Endothelial cell of umbilical vein (primary cell): ENCODE data around the gene PCDH19. TPM values are rescaled to one million over a fixed set of nuclear protein-coding genes. Genes with fewer than 3 reads are reported as not detected.

Experiments used
- BruUV-seq: library from RNA; stranded (reverse); fragments of 400-500 nt; replicated peaks from 2 replicates; lab custom pipeline; 2021; lab: Mats Ljungman, UMichigan
- CTCF ChIA-PET: fragments of 300-600, 350-600 bp; sonication (Branson Sonifier 250); formaldehyde crosslinking; loops from one replicate; lab custom pipeline; 2021; ENCODE audit warnings: antibody characterized with exemption, inconsistent platforms; lab: Charles Lee
- POLR2A ChIA-PET: fragments of 300-600, 350-600 bp; sonication (Branson Sonifier 250); formaldehyde crosslinking; loops from one replicate; lab custom pipeline; 2021; ENCODE audit warnings: antibody characterized with exemption, inconsistent platforms; lab: Charles Lee
- DNase-seq: peaks from one replicate; pipeline ENCODE4 v3.0.0-alpha.2; 2011; ENCODE audit warnings: low read depth, low spot score
- FAIRE-seq: peaks from 2 replicates; lab custom pipeline; 2011; peaks lifted over from hg19 to GRCh38; lab: Jason Lieb, UNC
- H2AFZ ChIP-seq: 2 replicates; pipeline ENCODE4 v1.6.0; 2012; ENCODE audit warnings: low read depth, low read length, control low read depth, inconsistent platforms
- H3K27ac ChIP-seq: 2 replicates; pipeline ENCODE4 v1.5.1; 2011; ENCODE audit warnings: low read depth, mild to moderate bottlenecking, control low read depth, low read length, moderate library complexity; ENCODE audit not compliant: insufficient read depth
- H3K27me3 ChIP-seq, 2 experiments: 2 replicates each; pipeline versions ENCODE4 v1.6.0 to v1.6.1; 2011; ENCODE audit warnings: low read length in 2 of 2, mixed read lengths in 1 of 2; ENCODE audit not compliant: control insufficient read depth in 2 of 2, insufficient read depth in 2 of 2
- H3K36me3 ChIP-seq, 2 experiments: 2 replicates in 1 of 2; 3 replicates in 1 of 2; pipeline ENCODE4 v1.5.1; 2011; ENCODE audit warnings: low read length in 2 of 2, mild to moderate bottlenecking in 1 of 2, moderate library complexity in 1 of 2; ENCODE audit not compliant: control insufficient read depth in 2 of 2, insufficient read depth in 2 of 2; ENCODE audit errors: extremely low read depth in 1 of 2
- H3K4me1 ChIP-seq: 3 replicates; pipeline ENCODE4 v1.5.1; 2011; ENCODE audit warnings: mild to moderate bottlenecking, low read length; ENCODE audit not compliant: control insufficient read depth, insufficient read depth; ENCODE audit errors: extremely low read depth
- H3K4me2 ChIP-seq: 2 replicates; pipeline ENCODE4 v1.6.1; 2011; ENCODE audit warnings: low read length, control low read depth, mixed read lengths; ENCODE audit not compliant: insufficient read depth
- H3K4me3 ChIP-seq, 3 experiments: fragments of 200-600 bp in 1 of 3; sonication (generic), shearing (Covaris generic) in 1 of 3; replicated peaks in 1 of 3; 2 replicates each; pipeline ENCODE4 v1.5.1; 2011 to 2016; ENCODE audit warnings: control low read depth in 3 of 3, low read length in 3 of 3, mild to moderate bottlenecking in 2 of 3, inconsistent platforms in 1 of 3, low read depth in 1 of 3, moderate library complexity in 1 of 3; ENCODE audit not compliant: insufficient read depth in 1 of 3
- H3K79me2 ChIP-seq: 2 replicates; pipeline ENCODE4 v1.6.0; 2012; ENCODE audit warnings: low read length, inconsistent platforms; ENCODE audit not compliant: control insufficient read depth, insufficient read depth
- H3K9ac ChIP-seq: replicated peaks from 2 replicates; pipeline ENCODE3; 2011; ENCODE audit warnings: low read length, control low read depth; ENCODE audit not compliant: insufficient read depth; ENCODE audit errors: extremely low read depth
- H3K9me1 ChIP-seq: replicated peaks from 3 replicates; pipeline ENCODE4 v1.6.0; 2011; ENCODE audit warnings: mild to moderate bottlenecking, low read length; ENCODE audit not compliant: control insufficient read depth, insufficient read depth; ENCODE audit errors: extremely low read depth
- H3K9me3 ChIP-seq: replicated peaks from 2 replicates; pipeline ENCODE4 v1.5.1; 2012; ENCODE audit warnings: low read length, inconsistent platforms; ENCODE audit not compliant: control insufficient read depth, insufficient read depth
- H4K20me1 ChIP-seq: replicated peaks from 2 replicates; pipeline ENCODE3; 2011; ENCODE audit warnings: mild to moderate bottlenecking, low read length; ENCODE audit not compliant: control insufficient read depth, insufficient read depth; ENCODE audit errors: extremely low read depth
- EZH2 ChIP-seq: IDR thresholded peaks from 2 replicates; pipeline ENCODE4 v1.6.1; 2012; ENCODE audit warnings: borderline replicate concordance, low read depth, mild to moderate bottlenecking, moderate library complexity, low read length, inconsistent platforms; ENCODE audit not compliant: severe bottlenecking
- FOS ChIP-seq: IDR thresholded peaks from 2 replicates; pipeline ENCODE4 v1.6.1; 2011; ENCODE audit warnings: mild to moderate bottlenecking, low read length, moderate library complexity, borderline replicate concordance; ENCODE audit not compliant: insufficient read depth
- GATA2 ChIP-seq: IDR thresholded peaks from 2 replicates; pipeline ENCODE4 v1.7.0; 2011; ENCODE audit warnings: low read depth, mild to moderate bottlenecking, moderate library complexity, mixed read lengths, low read length; ENCODE audit not compliant: insufficient read length, insufficient read depth
- JUN ChIP-seq: IDR thresholded peaks from 2 replicates; pipeline ENCODE4 v1.6.1; 2011; ENCODE audit warnings: borderline replicate concordance, low read depth; ENCODE audit not compliant: insufficient read length, insufficient read depth
- MYC ChIP-seq: IDR thresholded peaks from one replicate; pipeline ENCODE4 v1.6.1; 2011; ENCODE audit warnings: mild to moderate bottlenecking, low read depth, low read length
- POLR2A ChIP-seq: IDR thresholded peaks from 2 replicates; pipeline ENCODE4 v1.6.1; 2012; ENCODE audit warnings: low read depth, mild to moderate bottlenecking, control low read depth, low read length
- POLR2AphosphoS5 ChIP-seq: IDR thresholded peaks from 2 replicates; pipeline ENCODE4 v1.6.1; 2012; ENCODE audit warnings: low read depth, mild to moderate bottlenecking, control low read depth, low read length, moderate library complexity; ENCODE audit not compliant: insufficient read depth
- dilution Hi-C: fragments of 300-500 bp; cut with MboI; formaldehyde crosslinking; loops from one replicate; pipeline ENCODE4 v1.15.0; 2019; ENCODE audit warnings: low sequenced_read_pairs; ENCODE audit not compliant: extremely low pct_ligation_motif_present
- intact Hi-C: fragments of 100-400 bp; cut with micrococcal nuclease; formaldehyde crosslinking; loops from one replicate; pipeline ENCODE4 v1.10.0; 2022
- polyA plus RNA-seq, 4 experiments: library from polyadenylated mRNA; depleted of rRNA in 3 of 4; stranded (reverse) in 3 of 4; unstranded in 1 of 4; fragments of >200 nt; gene quantifications; 2 replicates each; pipeline versions ENCODE4 v1.2.1 to v1.2.3, GENCODE V29; 2011 to 2012; ENCODE audit warnings: missing spikeins in 1 of 4
- total RNA-seq: library from RNA; stranded (reverse); gene quantifications from 2 replicates; pipeline ENCODE4 v1.2.3, GENCODE V29; 2021
- TF ChIP-seq, protein P1 (sequence below): IDR thresholded peaks from 2 replicates; pipeline ENCODE4 v1.6.1; 2011; ENCODE audit not compliant: insufficient read depth, insufficient read length
- TF ChIP-seq, protein P2 (sequence below), 2 donors: IDR thresholded peaks; 1 replicate in 1 of 2; 2 replicates in 1 of 2; pipeline ENCODE4 v1.5.1; 2011; ENCODE audit warnings: low read length in 2 of 2, mild to moderate bottlenecking in 2 of 2, moderate library complexity in 2 of 2, control low read depth in 1 of 2, inconsistent platforms in 1 of 2, low read depth in 1 of 2; ENCODE audit not compliant: insufficient read depth in 1 of 2; ENCODE audit errors: extremely low read depth in 1 of 2

The PCDH19 gene
- total and polyA plus RNA-seq, 2 donors (not counting 3 experiments of a cell fraction or from before 2014, with no cell fraction given) = 1.2 to 4.3 TPM

DNA sequence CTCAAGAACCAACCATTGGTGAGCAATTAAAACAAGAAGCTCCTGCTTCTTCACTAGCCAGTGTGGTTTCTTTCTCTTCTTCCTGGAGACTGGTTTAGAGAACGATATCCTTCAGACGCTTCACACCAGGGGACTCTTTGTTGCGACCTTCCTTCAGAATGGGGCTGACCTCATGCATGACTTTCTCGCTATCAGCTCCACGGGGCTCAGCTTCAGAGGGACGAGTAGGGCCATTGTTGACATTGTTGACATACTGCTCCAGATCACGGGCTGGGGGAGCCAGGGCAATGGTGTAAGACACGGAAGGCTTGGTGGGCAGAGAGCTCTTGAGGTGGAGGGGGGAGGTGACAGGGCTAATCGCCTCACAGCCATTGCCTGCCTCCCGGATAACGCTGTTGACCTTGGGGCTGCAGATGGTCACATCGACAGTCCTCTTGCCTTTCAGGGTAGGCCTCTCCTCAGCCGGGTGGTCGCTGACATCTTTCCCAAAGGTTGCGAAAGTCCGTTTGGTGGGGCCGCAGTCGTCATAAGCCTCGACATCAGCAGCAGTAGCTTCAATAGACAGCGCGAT, 113.8 kb downstream of the PCDH19 start:
- Histone ChIP-seq H4K20me1 (no peaks in the 10 kb centered on the region), H3K79me2 (no peaks in the 10 kb centered on the region), H3K9me3 (no peaks in the 10 kb centered on the region), H3K27me3 (no peaks in the 10 kb centered on the region), H3K4me1 (no peaks in the 10 kb centered on the region), H3K9me1 (no peaks in the 10 kb centered on the region), H3K36me3 (no peaks in the 10 kb centered on the region), H2AFZ (no peak overlapping the region), H3K4me2 (no peak overlapping the region), H3K9ac (no peak overlapping the region), H3K27ac (no peak overlapping the region), H3K4me3 (no peak overlapping the region)
- intact Hi-C loops (no loop called here), dilution Hi-C loops (no loop called here)
- ChIA-PET POLR2A (no interaction called here), CTCF (no interaction called here)
- TF ChIP-seq POLR2A = no peak
- no peak for TF ChIP-seq GATA2
- TF ChIP-seq, protein P1, sequence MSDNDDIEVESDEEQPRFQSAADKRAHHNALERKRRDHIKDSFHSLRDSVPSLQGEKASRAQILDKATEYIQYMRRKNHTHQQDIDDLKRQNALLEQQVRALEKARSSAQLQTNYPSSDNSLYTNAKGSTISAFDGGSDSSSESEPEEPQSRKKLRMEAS = no peak
- TF ChIP-seq FOS = no peak
- TF ChIP-seq POLR2AphosphoS5 = no peak
- TF ChIP-seq JUN = no peak
- no peak for TF ChIP-seq MYC
- no peak for TF ChIP-seq EZH2
- TF ChIP-seq, protein P2, sequence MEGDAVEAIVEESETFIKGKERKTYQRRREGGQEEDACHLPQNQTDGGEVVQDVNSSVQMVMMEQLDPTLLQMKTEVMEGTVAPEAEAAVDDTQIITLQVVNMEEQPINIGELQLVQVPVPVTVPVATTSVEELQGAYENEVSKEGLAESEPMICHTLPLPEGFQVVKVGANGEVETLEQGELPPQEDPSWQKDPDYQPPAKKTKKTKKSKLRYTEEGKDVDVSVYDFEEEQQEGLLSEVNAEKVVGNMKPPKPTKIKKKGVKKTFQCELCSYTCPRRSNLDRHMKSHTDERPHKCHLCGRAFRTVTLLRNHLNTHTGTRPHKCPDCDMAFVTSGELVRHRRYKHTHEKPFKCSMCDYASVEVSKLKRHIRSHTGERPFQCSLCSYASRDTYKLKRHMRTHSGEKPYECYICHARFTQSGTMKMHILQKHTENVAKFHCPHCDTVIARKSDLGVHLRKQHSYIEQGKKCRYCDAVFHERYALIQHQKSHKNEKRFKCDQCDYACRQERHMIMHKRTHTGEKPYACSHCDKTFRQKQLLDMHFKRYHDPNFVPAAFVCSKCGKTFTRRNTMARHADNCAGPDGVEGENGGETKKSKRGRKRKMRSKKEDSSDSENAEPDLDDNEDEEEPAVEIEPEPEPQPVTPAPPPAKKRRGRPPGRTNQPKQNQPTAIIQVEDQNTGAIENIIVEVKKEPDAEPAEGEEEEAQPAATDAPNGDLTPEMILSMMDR (IDR thresholded peaks at IDR 0.05; ENCODE audit: extremely low read depth in 1 of 2, insufficient read depth in 1 of 2, low read depth in 1 of 2, low read length in 2 of 2) = no peak
- FAIRE-seq = no peak
- BruUV-seq = no TSS peak
- no peak for DNase-seq
